Effector CD8-positive, alpha-beta T cell (primary cell): Measurements from ENCODE around the gene PRM2.

Experiments
- DNase-seq: peaks from one replicate; lab custom pipeline; 2025; lab: John Stamatoyannopoulos, UW
- total RNA-seq, 4 experiments: gene quantifications; one replicate each; lab custom pipeline; 2026; lab: John Stamatoyannopoulos, UW

The PRM2 gene
- 0 reads per million in 4 experiments for total RNA-seq

DNA sequence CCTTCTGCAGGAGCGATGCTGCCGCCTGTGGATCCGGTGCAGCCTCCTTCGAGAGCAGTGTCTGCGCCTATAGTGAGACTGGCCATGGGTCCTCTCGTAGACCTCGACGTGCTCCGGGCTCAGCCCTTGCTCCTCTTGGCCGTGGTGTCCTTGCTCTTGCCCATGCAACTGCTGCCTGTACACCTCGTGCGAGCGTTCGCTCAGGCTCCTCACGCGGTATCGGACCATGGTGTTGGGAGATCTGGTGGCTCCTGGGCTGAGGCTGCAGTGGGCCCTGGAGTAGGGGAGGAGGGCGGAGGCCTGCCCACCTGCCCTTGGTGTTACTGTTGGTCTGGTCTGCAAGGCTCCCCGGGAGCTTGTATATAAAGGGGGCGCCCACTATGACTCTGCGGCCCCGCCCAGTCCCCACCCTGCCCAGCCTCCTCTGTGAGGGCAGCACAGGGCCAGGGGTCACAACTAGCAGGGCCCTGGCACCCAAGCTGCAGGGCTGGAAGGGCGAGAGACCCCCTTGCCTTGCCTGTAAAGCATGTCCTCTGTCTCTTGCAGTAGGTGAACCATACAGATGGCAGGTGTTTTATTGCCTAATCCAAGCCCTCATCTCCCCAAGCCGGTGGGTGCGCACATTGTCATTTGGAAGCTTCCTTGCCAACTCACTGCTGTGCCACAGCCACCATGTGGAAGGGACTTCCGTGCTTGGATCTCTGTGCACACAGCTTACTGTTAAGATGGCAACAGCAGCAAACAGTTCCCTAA lies at the start of gene PRM2:
PRM2 (minus strand) TSS at position 338 of the 753 bp plus-strand sequence; CDS start at position 228, 110 bp downstream.
- no peak for DNase-seq

GRCh38 chr16:11325404-11326083 lies 49.3 kb upstream of the PRM2 start:
- no peak for DNase-seq

DNA sequence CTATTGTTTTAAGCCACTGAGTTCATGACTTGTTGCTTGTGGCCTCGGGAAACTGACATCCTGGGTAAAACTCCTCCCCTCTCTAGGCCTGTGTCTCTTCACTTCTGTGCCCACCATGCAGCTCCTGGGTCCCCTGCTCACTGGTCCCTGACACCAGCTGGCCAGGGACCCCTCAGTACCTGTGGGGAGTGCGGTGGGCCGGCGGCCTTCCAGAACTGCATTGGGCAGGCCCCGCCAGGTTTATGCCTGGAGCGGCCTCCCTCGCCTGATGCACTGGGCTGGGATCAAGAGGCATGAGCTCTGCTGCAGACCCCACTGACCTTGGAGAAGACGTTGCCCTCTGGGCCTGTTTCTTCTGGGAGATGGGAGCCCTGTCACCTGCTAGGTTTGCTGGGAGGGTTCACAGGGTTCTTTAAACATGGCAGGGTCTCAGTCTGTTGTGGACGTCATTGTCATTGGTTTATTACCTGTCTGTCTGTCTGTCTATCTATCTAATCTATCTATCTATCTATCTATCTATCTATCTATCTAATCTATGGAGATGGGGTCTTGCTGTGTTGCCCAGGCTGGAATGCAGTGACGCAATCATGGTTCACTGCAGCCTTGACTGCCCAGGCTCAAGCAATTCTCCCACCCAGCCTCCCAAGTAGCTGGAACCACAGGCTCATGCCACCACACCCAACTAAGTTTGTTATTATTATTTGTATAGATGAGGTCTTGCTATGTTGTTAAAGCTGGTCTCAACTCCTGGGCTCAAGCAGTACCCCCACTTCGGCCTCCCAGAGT lies 47.5 kb upstream of the PRM2 start:
- DNase-seq, result no peak

- DNase-seq, result no peak
Measured at GRCh38 chr16:11322823-11323222, 46.5 kb upstream of the PRM2 start.

DNA sequence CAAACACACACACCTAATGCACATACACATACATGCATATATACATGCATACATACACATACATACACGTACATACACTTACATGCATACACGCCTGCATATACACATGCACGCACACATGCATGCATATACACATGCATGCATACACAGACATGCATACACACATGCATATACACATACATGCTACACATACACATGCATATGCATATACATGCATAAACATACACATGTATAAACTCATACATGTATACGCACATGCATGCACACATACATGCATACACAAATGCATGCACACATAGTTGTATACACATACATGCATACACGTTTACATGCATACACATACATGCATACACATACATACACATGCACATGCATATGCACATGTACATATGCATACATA lies 45.4 kb upstream of the PRM2 start:
- DNase-seq, result no peak

DNA sequence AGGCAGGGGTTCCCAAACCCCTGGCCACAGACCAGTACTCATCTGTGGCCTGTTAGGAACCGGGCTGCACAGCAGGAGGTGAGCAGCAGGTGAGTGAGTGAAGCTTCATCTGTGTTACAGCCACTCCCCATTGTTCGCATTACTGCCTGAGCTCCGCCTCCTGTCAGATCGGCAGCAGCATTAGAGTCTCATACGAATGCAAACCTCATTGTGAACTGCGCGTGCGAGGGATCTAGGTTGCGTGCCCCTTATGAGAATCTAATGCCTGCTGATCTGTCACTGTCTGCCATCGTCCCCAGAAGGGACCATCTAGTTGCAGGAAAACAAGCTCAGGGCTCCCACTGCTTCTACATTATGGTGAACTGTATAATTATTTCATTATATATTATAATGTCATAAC lies 43.9 kb upstream of the PRM2 start:
- no peak for DNase-seq

DNA sequence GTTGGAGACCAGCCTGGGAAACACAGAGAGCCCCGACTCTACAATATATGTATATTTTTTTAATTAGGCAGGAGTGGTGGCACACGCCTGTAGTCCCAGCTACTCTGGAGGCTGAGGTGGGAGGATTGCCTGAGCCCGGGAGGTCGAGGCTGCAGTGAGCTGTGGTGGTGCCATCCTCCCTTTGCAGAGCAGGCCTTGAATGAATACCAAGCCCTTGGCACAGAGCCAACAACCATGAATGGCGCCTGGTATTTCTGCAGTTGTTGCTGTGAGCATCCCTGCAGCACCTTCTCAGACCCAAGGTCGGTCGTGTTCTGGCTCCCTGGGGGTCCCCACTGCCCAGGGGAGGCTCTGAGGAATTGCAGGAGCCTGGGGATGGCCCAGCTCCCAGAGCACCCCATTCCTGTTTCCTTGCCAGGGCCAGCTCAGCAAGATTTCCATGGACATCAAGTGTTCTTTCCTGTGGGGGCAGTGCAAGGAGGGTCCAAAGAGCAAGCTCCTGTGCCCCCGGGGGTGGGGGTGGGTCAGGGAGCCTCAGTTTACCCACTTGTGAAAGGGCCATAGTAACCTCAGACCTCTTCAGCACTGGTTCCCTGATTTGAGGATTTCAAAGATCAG lies 43.4 kb upstream of the PRM2 start:
- no peak for DNase-seq

DNA sequence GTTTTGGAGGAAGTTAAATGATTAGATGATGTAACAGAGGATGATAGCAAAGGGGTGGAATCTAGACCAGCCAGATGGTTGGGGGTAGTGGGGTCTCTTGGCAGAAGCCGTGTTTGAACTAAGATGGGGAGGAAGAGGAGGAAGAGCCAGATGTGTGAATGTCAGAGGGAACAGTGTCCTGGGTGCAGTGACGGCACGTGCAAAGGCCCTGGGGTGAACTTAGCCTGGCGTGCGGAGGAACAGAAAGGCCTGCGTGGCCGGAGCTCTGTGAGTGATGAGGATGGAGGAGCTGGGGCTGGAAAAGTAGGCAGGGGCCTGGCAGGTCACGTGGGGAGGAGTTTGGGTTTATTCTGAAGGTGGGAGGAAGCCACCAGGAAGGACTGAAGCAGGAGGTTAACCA lies 42.5 kb upstream of the PRM2 start:
- no peak for DNase-seq

DNA sequence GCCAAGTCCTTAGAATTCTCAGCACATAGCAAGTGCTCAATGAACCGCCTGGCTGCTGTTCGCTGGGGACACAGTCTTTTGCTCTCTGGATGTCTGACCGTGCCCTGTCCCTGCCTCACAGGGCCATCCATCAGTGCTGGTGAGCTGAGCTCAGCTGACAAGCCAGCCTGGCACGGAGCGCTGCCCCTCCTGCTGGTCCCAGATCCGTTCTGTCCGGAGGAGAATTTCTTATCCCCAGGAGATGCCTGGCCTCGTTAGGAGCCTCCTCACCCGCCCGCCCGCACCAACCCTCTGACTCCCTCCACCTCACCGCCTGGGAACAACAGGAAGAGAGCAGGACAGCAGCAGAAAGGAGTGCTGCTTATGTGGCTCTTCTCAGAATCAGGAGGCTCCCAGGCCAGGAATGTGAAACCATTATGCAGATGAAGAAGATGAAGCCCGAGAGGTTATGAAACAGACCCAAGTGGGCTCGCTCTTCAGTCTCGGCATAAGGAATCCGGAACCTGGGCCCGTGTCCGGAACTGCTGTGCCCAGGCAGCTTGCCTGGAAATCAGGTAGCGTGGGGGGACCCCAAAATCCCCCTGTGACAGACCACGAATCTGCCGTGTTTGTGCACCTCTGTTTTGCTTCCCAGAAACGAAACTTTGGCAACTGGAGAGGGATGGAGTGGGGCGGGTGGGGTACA lies 40.2 kb upstream of the PRM2 start:
- DNase-seq, result no peak

DNA sequence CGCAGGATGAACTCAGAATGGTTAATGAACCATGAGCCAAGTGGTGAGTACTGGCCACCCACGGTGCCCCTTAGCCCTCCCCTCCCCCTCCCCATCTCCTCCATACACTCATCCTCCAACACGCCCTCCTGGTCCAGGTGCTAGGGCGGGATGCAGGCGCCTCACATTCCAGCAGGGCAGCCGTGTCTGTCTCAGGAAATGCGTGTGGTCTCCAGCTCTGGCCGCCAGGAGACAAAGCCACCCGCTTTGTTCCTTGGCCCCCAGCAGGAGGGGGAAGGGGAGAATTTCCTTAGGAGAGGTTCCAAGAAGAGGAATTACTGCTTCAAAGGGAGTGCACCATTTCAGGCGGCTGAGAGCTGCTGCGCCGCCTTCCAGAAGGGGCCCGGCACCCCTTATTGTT lies 39.2 kb upstream of the PRM2 start:
- DNase-seq, result no peak

DNA sequence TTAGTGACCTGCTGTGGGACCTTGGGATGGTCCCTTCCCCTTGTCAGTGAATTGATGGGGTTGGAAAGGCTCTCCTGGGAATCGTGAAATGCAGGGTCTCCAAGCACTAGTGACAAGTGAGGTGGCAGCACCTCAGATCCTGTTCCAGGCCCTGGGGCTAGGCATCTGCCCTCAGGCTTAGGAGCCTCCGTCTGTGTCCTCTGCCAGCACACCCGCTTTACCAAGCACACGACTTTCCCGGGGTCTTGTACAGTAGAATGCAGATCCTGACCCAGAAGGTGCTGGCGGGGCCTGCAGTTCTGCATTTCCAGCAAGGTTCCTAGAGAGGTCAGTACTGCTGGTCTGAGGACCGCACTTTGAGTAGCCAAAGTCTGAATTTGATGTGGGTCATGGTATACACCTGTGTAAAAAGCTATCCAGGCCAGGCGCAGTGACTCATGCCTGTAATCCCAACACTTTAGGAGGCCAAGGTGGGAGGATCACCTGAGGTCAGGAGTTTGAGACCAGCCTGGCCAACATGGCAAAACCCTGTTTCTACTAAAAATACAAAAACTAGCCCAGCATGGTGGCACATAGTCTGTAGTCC lies 38.1 kb upstream of the PRM2 start:
- no peak for DNase-seq

GRCh38 chr16:11313493-11314308 lies 37.4 kb upstream of the PRM2 start:
- no peak for DNase-seq

DNA sequence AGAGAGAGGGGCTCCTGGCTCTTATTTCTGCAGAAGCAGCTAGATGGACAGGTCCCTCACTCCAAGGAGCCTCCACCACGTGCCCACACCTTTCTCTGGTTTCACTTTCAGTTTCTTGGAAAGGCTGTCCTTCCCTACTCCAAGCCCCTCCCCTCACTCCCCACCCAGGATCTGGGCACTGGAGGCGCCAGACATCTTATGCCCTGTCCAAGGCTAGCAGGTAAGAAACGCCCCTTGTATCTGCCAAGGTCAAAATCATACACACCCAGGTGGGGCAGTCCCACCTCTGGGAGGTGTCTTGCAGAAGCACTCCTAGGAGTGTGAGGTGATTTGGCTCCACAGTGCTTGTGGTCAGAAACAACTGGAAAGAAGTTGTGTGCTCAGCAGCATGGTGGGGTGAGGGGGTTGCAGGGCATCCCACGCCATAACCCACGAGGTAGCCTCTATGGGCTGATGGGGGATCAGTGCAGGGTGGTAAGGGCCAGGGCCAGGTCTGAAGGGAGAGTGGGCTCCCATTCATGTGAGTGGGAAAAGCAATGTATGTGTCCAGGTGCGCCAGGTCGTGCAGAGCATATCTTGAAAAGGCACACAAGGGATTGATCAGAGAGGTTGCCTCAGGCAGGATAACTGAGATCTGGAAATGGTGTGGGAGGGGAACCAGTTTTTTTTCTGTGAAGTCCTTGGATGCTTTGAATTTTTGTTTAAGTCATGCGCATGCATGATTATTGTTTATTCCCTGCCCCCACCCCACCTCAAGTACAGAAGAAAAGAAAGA lies 36.6 kb upstream of the PRM2 start:
- DNase-seq, result no peak

GRCh38 chr16:11310997-11311561 lies 34.8 kb upstream of the PRM2 start:
- no peak for DNase-seq

DNA sequence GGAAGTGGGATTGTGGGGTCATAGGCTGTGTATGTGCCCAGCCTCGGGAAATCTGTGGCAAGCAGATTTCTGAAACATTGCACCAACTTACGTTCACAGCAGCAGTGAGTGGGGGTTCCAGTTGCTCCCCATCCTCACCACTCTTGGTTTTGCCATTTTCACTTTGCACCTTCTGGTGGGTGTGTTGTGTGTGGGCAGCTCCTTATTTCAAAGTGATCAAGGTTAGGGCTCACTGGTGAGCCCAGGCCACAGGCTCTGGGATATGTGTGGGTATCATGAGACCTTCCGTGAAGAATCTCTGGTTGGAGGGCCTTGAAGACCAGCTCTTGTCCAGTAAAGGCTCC lies 34.3 kb upstream of the PRM2 start:
- no peak for DNase-seq

GRCh38 chr16:11309895-11310633 lies 33.8 kb upstream of the PRM2 start:
- DNase-seq, result no peak

DNA sequence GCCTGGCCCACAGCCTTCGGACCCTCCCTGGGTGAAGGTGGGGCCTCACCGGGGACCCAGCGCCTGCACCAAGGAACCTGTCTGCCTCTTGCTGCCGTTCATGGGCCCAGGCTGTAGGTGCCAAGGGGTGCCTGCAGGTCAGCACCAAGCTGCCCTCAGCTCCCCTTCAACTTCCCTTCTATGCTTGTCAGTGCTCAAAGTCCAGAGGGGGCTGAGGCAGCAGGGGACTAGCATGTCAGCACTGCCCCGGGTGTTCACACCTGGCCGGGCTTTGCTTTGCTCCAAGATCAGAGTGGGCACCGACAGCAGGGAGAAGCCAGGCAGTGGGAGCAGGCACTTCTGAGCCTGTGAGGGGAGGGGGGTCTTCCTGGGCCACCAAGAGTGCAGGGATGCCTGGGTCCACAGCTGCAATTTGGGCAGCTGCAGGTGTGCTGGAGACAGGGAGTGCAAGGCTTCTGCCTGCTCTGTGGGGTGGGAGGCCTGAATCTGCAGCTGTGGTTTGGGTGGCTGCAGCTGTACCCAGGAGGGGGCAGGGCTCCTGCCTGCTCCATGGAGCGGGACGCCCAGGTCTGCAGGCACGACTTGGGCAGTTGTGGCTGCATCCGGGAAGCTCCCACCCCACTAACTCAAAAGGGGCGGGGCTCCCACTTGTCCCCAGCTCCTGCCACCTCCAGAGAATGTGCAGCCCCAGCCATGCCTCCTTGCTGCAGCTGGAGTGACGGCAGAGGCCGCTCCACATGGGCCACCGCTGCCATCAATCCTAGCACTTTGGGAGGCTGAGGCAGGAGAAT lies 32.4 kb upstream of the PRM2 start:
- DNase-seq, result no peak
